ENCODE results near the gene FAM117A.

The FAM117A gene

DNA sequence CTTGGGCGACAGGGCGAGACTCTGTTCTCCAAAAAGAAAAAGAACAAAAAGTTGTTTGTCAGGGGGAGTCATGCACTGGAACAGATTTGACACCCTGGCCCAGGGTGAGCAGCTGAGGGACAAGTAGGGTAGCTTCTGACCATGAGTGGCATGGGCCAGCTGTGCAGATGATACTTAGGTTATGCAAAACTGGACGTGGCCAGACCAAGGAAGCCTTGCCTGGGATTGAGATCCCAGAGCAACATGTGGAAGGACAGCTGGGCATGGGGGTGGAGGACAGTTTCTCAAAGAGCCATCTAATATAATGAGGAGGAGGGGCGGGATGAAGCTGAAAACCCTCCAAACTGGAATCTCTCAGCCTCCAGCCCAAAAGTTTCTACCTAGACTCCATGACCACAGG is 36.6 kb downstream of the FAM117A start:
- TF ChIP-seq REST (IDR thresholded peaks at IDR 0.05; ENCODE audit: low read depth) (no peak), EP300 (IDR thresholded peaks at IDR 0.05; ENCODE audit: borderline replicate concordance) (no peak), TEAD4 (IDR thresholded peaks at IDR 0.05) (no peak), FOXM1 (IDR thresholded peaks at IDR 0.05; ENCODE audit: borderline replicate concordance, low read depth) (no peak), TAF1 (IDR thresholded peaks at IDR 0.05; ENCODE audit: low read depth) (no peak), CREB1 (IDR thresholded peaks at IDR 0.05; ENCODE audit: low read depth) (no peak), EGR1 (IDR thresholded peaks at IDR 0.05) (no peak), YY1 (IDR thresholded peaks at IDR 0.05; ENCODE audit: low read depth) (no peak), NFIC (IDR thresholded peaks at IDR 0.05) (no peak), CEBPB (IDR thresholded peaks at IDR 0.05) (no peak), TCF12 (IDR thresholded peaks at IDR 0.05; ENCODE audit: low read depth) (no peak), RAD21 (IDR thresholded peaks at IDR 0.05; ENCODE audit: low read depth) (no peak), ZBTB7A (IDR thresholded peaks at IDR 0.05; ENCODE audit: low read depth) (no peak)
- TF ChIP-seq, protein P1, sequence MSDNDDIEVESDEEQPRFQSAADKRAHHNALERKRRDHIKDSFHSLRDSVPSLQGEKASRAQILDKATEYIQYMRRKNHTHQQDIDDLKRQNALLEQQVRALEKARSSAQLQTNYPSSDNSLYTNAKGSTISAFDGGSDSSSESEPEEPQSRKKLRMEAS (IDR thresholded peaks at IDR 0.05) = no peak
- TF ChIP-seq, protein P2, sequence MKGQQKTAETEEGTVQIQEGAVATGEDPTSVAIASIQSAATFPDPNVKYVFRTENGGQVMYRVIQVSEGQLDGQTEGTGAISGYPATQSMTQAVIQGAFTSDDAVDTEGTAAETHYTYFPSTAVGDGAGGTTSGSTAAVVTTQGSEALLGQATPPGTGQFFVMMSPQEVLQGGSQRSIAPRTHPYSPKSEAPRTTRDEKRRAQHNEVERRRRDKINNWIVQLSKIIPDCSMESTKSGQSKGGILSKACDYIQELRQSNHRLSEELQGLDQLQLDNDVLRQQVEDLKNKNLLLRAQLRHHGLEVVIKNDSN (IDR thresholded peaks at IDR 0.05) = no peak

GRCh38 chr17:49725452-49726130 is 38.3 kb downstream of the FAM117A start:
- TF ChIP-seq RAD21 (IDR thresholded peaks at IDR 0.05; ENCODE audit: low read depth) (no peak), TAF1 (IDR thresholded peaks at IDR 0.05; ENCODE audit: low read depth) (no peak), YY1 (IDR thresholded peaks at IDR 0.05; ENCODE audit: low read depth) (no peak), CREB1 (IDR thresholded peaks at IDR 0.05; ENCODE audit: low read depth) (no peak), CEBPB (IDR thresholded peaks at IDR 0.05) (no peak), REST (IDR thresholded peaks at IDR 0.05; ENCODE audit: low read depth) (no peak), TEAD4 (IDR thresholded peaks at IDR 0.05) (no peak), TCF12 (IDR thresholded peaks at IDR 0.05; ENCODE audit: low read depth) (no peak), EP300 (IDR thresholded peaks at IDR 0.05; ENCODE audit: borderline replicate concordance) (no peak), FOXM1 (IDR thresholded peaks at IDR 0.05; ENCODE audit: borderline replicate concordance, low read depth) (no peak), ZBTB7A (IDR thresholded peaks at IDR 0.05; ENCODE audit: low read depth) (no peak)
- TF ChIP-seq, protein P1 (IDR thresholded peaks at IDR 0.05) = no peak
- TF ChIP-seq, protein P2 (IDR thresholded peaks at IDR 0.05) = no peak

DNA sequence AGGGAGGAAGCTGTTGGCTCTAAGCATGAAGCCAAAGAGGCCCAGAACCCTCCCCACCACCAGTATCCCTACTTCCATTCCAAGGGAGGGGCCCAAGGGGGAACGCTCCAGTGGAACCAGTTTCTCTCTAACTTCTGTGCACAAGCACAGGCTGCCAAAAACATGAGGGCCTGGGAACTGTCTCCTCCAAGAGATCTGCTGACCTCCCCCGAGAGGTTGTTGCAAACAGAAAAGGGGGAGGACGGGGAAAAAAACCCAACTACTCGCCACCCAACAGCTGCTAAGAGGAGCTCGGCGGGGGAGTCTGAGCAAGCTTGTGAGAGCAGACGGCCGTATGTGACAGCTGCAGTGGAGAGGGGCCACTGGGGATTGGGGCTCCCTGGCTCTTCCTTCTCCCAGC is 40.5 kb downstream of the FAM117A start:
- TF ChIP-seq, protein P2 (IDR thresholded peaks at IDR 0.05) = no peak
- no peak for TF ChIP-seq CREB1 (IDR thresholded peaks at IDR 0.05; ENCODE audit: low read depth)
- TF ChIP-seq REST (IDR thresholded peaks at IDR 0.05; ENCODE audit: low read depth) = no peak
- no peak for TF ChIP-seq TEAD4 (IDR thresholded peaks at IDR 0.05)
- no peak for TF ChIP-seq NFIC (IDR thresholded peaks at IDR 0.05)
- TF ChIP-seq TCF12 (IDR thresholded peaks at IDR 0.05; ENCODE audit: low read depth) = no peak
- TF ChIP-seq FOXM1 (IDR thresholded peaks at IDR 0.05; ENCODE audit: borderline replicate concordance, low read depth) = no peak
- no peak for TF ChIP-seq CEBPB (IDR thresholded peaks at IDR 0.05)
- TF ChIP-seq, protein P1 (IDR thresholded peaks at IDR 0.05) = no peak
- no peak for TF ChIP-seq EGR1 (IDR thresholded peaks at IDR 0.05)
- no peak for TF ChIP-seq TAF1 (IDR thresholded peaks at IDR 0.05; ENCODE audit: low read depth)
- no peak for TF ChIP-seq EP300 (IDR thresholded peaks at IDR 0.05; ENCODE audit: borderline replicate concordance)
- no peak for TF ChIP-seq YY1 (IDR thresholded peaks at IDR 0.05; ENCODE audit: low read depth)
- TF ChIP-seq RAD21 (IDR thresholded peaks at IDR 0.05; ENCODE audit: low read depth) = no peak
- TF ChIP-seq ZBTB7A (IDR thresholded peaks at IDR 0.05; ENCODE audit: low read depth) = no peak
